CD4-positive, alpha-beta T cell treated with Interferon alpha-2 for 1 hour (primary cell): ENCODE data around the gene MDFI.

ENCODE experiments used
- DNase-seq, 2 donors: peaks; one replicate each; pipeline ENCODE4 v3.0.0-alpha.2; 2020 to 2022

MDFI gene

DNA sequence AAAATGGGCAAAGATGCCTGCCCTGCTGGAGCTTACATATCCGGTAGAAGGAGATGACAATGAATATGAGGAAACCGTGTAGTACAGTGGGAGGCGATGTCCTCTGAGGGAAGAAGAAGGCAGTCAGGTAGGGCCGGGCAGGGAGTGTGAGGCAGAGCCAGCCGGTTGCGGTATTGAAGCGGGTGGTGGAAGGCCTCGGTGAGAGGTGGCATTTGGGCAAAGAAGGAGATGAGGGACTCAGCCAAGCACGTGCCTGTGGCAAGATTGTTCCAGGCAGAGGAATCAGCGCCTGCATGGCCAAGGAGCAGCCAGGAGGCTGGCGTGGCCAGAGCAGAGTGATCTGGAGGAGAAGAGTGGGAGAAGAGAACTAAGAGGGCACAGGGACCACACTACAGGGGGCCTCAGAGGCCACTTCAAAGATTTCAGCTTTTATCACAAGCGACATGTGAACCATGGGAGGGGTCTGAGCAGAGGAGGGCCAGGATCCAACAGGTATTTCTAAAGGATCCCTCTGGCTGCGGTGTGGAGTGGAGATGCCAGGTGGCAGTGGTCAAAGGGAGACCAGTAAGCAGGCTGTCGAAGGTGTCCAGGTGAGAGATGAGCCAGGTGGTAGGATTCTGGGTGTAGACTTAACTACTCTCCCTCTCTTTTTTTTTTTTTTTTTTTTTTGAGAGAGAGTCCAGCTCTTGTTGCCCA is 13.8 kb downstream of the MDFI start:
- no peak for DNase-seq

DNA sequence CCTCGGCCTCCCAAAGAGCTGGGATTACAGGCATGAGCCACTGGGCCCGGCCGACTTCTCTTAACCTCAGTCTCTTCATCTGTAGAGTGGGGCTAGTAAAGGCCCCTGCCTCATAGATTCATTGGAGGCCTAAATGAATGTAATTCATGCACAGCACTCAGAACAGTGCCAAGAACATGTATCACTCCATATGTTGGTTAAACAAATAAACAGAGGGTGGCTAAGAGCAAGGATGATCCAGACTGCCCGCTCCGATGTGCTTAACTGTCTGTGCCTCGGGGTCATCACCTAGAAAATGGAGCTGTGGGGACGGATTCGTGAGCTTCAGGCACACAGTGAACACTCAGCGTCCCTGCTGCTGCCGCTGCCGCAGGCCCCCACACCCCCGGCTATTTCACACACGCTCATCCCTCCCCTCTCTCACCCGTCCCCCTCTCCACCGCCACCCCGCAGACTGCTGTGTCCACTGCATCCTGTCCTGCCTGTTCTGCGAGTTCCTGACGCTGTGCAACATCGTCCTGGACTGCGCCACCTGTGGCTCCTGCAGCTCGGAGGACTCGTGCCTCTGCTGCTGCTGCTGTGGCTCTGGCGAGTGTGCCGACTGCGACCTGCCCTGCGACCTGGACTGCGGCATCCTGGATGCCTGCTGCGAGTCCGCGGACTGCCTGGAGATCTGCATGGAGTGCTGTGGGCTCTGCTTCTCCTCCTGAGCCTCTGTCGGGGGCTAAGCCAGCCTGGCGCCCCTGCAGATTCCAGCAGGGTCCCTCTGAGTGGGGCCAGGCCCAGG is 14.8 kb downstream of the MDFI start:
- no peak for DNase-seq

DNA sequence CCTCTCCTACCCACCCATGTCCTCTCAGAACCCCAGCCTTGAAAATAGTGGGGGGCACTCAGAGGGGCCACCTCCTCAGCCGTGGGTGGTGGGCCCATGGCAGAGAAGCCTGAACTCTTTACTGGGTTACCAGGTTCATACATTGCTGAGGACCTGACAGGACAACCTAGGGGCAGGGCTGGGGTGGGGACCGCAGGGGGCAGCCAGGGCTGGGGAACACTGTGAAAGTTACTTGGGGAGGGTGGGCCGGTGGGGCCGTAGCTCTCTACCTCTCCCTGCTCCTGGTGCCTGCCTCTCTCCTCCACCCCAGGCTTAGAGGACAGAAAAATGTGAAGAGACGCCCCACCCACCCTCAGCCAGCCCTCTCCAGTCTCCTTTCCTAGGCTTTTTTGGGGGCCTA is 15.4 kb downstream of the MDFI start:
- no peak for DNase-seq

DNA sequence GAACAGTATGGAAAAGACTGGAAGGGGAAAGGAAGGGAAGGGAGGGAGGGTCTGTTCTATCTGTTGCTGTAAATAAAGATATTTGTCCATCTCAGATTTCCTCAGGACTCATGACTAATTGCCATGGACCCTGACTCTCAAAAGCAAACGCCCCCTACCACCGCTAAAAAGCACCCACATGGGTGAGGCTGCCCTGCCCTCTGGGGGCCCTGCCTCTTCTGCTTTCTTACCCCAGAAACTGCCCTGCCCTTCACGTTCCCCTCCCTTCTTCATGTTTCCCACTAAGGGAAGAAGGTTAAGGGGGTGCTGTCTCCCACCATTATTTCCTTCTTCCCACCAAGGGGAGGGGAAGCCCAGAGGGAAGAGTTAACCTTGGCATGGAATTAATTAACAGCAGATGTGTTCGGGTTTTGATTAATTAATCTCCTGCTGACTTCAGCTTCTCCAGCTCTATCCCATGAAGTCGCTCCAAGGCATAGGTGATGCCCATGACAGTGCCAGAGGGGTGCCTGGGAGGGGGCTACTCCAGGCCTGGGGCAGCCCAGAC is 16.0 kb downstream of the MDFI start:
- no peak for DNase-seq

DNA sequence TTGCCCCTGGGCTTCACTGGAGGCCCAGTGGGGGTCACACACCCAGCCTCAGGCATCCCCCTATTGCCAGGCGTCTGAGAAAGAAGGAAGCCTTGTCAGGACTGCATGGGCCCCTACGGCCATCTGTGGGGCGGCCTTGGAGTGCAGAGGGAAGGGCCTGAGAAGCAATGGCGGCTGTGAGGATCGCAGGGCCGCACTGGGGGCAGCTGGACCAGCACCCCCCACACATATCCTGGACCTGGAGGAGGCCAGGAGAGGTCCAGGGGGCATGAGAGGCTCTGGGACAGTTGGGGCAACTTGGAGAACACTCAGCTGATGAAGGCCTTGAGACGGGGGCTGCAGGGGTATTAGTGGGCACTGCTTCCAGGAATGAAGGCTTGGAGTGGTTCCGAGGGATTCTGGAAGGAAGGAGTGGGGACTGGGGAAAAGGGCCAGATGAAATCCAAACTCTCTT is 16.5 kb downstream of the MDFI start:
- no peak for DNase-seq

DNA sequence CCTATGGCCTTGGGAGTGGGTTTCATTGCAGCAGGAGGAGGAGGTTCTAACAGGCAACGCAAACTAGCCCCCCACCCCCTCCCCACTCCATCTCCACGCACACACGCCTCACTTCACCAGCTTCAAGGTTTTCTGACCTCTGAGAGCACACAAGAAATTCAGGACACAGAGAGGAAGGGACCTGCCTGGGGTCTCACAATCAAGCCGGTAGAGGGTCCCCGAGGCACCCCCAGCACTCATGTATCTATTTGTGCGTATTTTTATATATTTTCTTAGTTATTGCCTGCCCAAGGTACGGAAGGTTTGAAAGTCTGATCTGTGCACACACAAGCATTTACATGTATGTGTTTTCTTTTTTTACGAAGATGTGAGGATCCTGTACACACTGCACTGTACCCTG is 16.9 kb downstream of the MDFI start:
- no peak for DNase-seq

DNA sequence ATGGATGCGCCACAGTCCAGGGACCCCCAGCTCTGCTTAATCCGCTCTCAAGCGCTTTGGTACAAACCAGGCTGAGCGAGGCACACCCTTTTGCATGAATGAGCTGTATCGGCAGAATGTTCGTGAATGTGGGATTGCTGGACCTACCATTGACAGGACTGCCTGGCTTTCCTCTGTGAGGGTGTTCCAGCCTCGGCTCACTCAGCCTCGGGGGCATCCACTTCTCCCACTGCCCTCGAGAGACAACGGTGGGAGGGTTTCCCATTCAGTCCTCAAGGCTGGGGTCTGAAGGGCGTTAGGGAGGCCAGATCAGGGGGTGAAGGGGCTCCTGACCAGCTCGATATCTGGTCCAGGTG is 17.4 kb downstream of the MDFI start:
- no peak for DNase-seq

DNA sequence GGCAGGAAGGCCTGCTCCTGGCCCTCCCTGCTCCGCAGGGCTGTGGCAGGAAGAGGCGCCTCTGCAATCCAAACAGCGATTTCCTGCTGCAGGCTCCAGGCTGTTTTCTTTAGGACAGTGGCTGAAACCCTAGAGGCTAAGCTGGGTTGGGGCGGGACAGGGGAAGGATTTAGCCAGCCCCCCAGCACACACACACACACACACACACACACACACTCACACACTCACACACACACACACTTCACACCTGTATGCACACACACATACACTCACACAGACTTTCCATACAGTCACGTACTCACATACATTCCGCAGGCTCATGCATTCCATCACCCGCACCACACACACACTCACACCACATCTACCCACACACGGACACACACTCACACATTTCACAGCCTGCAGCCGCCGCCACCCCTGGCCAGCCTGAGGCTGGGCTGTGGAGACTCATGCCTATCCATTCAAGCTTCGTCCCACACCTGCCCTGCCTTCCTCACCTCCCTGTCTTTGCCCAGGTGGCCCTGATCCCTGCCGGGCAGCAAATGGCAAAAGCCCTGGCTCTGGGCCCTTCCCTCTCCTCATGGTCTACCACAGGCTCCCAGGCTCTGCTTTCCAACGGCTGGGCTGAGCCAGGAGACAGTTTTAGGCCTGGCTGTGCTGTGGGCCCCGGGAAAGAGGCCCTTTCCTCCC is 17.9 kb downstream of the MDFI start:
- DNase-seq: no peak

DNA sequence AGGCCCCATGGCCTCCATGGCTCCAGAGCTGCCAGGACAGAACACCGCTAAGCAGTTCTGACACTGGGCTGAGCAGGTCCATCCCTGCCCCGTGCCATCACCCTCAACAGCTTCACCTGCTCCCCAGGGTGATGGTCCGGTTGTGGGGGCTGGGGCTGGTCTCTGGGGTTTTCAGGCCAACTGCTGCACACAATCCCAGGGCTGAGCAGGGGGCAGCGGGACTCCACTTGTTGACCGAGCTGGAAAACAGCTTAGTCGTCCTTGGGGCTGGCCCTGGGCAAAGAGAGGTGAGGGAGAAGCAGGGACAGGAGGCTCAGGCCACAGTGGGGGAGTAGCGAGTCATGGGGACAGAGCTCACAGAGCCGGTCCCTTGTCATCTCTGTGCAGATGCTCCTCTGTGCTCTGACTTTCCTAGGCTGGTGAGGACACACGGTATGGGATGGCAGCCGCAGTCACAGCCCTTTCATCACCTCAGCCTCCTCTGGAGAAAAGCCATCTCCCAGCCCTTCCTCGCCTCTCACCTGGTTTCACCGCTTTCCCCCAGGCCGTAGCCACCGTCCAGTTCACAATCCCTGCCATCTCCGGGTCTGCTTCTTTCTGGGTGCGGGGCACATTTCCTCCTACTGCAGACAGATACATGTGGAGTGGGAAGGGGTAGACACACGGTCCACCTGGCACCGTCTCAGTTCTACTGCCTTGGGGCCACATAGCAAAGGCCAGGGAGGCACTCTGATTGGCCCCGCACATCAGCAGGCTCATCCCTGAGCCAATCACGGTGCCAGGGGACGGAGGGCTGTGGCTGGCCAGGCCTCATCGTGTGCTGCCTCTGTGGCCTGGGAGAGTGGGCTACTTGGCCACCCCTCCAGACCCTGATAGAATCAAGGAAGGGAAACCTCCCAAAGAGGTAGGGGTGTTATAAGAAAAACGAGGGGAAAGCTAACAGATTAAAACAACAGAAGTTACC is 19.1 kb downstream of the MDFI start:
- DNase-seq: no peak

DNA sequence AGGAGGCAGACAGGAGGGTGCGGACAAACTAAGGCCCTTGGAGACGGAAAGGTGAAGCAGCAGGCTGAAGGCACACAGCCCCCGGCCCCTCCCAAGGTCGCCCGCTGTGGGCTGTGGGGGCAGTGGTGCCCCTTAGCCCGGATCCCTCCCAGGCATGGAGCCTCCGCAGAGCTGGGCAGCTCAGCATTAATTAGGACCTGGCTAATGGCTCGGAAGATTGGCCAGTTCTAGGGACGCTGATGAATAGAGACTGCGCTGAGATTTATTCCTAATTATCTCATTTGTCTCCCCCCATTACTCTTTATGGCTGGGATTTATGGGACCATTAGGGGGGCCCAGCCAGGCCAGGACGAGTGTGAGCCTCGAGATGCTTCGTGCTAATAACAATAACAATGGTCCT is 20.4 kb downstream of the MDFI start:
- no peak for DNase-seq

DNA sequence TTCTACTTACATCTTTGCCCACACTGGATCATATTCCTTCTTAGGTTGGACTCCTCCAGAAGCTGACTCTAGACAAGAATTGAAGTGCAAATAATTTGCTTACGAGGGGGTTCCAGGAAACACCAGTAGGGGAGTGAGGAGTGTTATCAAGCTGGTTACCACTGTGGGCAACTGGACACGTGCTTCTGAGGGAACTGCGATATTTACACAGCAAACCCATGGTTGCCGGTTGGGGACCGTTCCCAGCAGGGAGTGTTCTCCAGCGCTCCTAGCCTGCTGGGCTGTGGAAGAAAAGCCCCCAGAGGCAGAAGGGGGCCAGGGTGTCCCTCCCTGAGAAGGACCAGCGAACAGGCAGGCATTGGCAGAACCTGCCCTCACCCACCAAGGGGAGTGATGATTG is 21.7 kb downstream of the MDFI start:
- no peak for DNase-seq

DNA sequence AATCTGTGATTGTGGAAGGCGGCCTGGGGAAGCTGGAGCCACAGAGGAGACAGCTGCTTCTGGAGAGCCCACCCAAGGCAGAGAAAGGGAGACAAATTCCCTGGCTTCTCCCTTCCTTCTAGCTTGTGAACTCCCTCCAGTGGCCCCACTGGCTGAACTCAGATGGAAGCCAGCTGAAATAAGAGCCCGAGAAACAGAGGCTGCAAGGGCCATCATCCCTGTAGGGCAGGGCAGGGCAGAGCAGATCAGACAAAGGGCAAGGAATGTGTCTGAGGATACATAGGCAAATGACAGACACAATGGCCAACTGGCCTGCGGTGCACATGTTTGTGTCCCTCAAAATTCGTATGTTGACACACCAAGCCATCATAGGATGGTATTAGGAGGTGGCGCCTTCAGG is 25.3 kb downstream of the MDFI start:
- DNase-seq: no peak

DNA sequence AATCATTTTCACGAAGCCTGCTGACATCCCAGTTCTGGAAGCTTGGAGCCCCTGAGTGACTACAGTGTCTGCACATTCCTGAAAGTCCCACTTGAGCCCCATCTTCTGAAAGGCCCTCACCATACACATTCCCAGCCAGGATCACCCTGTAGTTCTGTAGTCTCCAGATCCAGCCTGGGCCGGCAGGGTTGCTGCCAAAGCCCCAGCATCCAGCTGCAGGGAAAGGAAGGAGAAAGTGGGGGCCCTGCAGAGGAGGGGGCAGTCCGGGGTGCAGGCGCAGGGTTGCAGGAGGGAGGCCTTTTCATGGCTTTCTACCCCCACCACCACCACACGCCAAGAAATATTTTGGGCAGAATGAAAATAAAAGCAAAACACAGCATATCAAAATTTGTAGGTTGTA is 26.0 kb downstream of the MDFI start:
- no peak for DNase-seq

DNA sequence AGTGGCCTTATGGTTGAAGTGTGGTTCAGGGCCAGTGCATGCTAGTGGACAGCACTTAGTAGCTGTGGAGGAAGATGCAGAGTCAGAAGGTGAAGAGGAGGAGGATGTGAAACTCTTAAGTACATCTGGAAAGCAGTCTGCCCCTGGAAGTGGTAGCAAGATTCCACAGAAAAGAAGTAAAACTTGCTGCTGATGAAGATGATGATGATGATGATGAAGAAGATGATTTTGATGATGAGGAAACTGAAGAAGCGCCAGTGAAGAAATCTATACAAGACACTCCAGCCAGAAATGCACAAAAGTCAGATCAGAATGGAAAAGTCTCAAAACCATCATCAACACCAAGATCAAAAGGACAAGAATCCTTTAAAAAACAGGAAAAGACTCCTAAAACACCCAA is 28.9 kb downstream of the MDFI start:
- no peak for DNase-seq

DNA sequence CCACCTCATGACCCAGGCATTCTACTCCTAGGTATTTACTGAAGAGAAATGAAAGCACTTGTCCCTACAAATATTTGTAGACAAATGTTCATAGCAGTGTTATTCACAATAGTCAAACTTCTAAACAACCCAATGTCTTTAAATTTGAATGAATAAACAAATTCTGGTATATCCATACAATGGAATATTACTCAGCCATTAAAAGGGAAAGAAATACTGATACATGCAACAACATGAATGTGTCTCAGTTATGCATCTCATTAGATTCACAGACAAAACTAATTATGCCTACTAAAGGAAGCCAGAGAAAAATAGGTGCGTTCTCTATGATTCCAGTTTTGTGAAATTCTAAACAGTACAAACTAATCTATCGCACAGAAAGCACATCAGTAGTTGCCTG is 30.7 kb downstream of the MDFI start:
- no peak for DNase-seq

DNA sequence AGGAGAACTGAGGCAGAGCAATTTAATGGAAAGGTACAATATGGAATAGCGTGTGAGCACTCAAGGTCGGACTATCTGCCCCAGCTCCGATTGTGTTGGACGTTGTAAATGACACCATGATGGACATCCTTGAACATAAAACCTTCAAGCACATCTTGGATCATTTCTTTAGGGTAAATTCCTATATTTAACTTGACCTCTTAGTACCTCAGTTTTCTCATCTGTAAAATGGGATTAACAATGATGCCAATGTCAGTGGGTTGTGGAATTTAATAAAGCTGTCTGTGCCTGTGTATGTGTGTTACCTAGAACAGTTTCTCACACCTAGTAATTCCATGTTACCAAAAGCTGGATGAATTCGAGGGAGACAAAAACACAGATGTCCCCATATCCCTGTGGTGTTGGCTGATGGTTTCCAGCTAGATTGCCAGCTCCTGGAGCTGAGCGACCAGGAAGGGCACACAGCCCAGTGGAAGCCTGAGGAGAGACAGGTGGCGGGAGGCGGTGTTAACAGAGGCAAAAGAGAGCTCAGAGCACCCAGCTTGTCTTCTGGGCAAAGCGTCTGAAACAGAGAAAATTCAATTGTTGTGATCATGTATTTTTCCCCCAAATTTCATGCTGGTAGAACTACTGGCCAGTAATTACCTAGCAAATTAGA is 32.6 kb downstream of the MDFI start:
- no peak for DNase-seq

DNA sequence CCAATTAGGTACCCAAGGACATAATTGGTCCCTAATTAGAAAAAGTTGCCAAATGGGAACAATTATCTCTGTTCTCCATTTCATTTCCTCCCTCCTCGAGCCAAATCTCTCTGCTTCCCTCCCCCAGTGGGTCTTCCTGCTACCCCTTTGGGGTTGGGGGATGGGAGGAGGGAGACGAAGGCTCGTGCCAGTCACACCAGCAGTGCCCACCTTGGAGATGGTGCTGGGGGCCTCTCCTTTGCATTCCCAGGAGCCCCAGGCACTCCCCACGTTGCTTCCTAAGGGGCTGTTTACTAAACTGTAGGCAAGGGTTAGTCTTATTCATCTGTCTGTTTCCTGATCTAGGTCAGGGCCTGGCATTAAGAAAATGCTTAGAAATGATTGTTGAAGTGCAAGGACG is 33.1 kb downstream of the MDFI start:
- no peak for DNase-seq

DNA sequence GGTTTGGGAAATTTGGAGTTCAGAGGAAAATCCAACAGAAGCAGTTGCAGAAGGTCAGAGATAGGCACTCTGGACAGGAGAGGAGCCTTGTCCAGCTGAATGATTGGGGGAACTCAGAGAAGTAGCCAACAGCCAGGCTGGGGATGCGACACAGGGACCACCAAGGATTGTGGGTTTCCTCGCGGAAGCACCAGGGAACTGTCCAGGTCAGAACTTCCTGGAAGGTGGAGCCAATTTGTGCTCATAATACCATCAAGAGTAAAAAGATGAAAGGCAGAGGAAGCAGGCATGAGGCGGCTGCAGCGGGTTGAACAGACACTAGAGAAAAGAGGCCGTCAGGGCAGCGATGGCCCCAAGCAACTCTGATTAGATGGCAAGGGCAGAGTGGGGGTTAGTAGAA is 33.7 kb downstream of the MDFI start:
- no peak for DNase-seq

DNA sequence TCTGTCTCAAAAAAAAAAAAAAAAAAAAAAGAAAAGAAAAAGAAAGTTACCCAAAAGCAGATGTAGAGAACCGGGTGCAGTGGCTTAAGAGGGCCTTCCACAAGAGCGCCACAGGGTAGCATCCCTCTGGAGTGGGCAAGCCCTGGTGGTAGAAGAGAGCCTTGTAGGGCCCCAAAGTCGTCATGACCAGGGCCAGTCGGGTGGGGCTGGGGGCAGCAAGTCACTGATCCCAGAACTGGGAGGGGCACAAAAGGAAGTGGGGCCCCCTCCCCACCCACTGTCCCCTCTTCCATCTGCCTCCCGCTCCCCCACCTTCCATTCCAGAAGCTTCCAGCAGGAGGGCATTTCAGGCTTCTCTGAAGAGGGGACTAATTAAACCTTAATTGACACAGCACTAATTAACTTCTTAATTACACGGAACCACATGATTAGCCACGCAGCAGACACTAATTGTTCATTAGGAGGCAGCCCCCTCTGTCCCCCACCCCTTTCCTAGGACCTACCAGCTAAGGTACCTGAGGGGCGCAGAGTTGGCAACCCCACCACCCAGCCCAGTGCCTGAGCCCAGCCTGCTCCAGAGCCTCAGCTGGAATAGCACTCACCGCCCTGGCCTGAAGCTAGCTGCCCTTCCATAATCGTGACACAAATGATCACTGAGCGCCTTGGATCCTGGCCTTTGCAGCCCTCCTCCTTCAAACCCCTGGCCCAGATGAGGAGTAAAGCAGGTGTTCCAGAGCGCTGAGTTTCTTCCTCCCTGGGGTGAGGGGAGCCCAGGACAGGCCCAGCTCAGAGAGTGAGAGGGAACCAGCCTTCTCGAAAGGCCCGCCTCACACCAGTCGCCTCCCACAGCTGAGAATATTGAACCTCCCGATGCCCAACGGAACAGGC is 34.8 kb downstream of the MDFI start:
- no peak for DNase-seq

DNA sequence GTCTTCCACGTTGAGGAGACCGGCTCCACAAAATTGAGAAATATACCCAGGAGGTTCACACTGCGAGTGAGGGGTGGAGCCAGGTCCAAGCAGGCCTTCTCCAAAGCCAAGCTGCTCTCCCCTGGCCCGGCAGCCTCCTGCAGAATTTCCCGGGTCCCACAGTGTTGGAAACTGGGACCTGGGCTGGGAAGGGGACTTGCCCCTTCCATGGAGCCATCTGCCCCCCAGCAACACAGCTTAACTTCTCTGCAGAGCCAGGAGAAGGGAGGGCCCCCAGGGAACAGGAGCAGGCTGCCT is 35.4 kb downstream of the MDFI start:
- DNase-seq: no peak
